ENCODE results near the gene CRYBA2. TPM values are rescaled to one million over a fixed set of nuclear protein-coding genes. Genes with fewer than 3 reads are reported as not detected.

Gene CRYBA2
- total RNA-seq, 1 donor from 2014 or later, result not detected

- Mint-ChIP-seq H3K27ac (no peak overlapping the region), H3K9me3 (no peaks in the 10 kb centered on the region), H3K36me3 (no peaks in the 10 kb centered on the region), H3K4me3 (no peak overlapping the region), H3K4me1 (no peaks in the 10 kb centered on the region), H3K27me3 (ENCODE audit: low read depth) (peaks cover 87% of the 10 kb centered on the region)
- DNase-seq (ENCODE audit: low spot score in 2 of 2, unreplicated experiment in 2 of 2), result no peak
- TF ChIP-seq CTCF (IDR thresholded peaks at IDR 0.05; ENCODE audit: unreplicated experiment), result no peak
Measured at GRCh38 chr2:219009294-219009693, 16.1 kb upstream of the CRYBA2 start.

GRCh38 chr2:219003979-219004378 lies 10.8 kb upstream of the CRYBA2 start:
- Mint-ChIP-seq H3K4me1 (peaks cover 7% of the 10 kb centered on the region), H3K9me3 (no peaks in the 10 kb centered on the region), H3K27me3 (ENCODE audit: low read depth) (peaks cover 94% of the 10 kb centered on the region), H3K27ac (no peak overlapping the region), H3K36me3 (no peaks in the 10 kb centered on the region), H3K4me3 (no peak overlapping the region)
- DNase-seq (ENCODE audit: low spot score in 2 of 2, unreplicated experiment in 2 of 2), result no peak
- no peak for TF ChIP-seq CTCF (IDR thresholded peaks at IDR 0.05; ENCODE audit: unreplicated experiment)

- H3K36me3 Mint-ChIP-seq, result no peaks in the 10 kb centered on the region
- no peak overlapping the region for H3K27ac Mint-ChIP-seq
- no peaks in the 10 kb centered on the region for H3K9me3 Mint-ChIP-seq
- peaks cover 95% of the 10 kb centered on the region for H3K27me3 Mint-ChIP-seq (ENCODE audit: low read depth)
- TF ChIP-seq CTCF (IDR thresholded peaks at IDR 0.05; ENCODE audit: unreplicated experiment), result peak; percentile 33
- peaks cover 7% of the 10 kb centered on the region for H3K4me1 Mint-ChIP-seq
- no peak overlapping the region for H3K4me3 Mint-ChIP-seq
- DNase-seq (ENCODE audit: low spot score in 2 of 2, unreplicated experiment in 2 of 2), result no peak
Measured at GRCh38 chr2:219003267-219003634, 10.0 kb upstream of the CRYBA2 start.

- H3K4me3 Mint-ChIP-seq, result peak overlapping the region; percentile 57
- H3K27ac Mint-ChIP-seq, result no peak overlapping the region
- H3K4me1 Mint-ChIP-seq, result peaks cover 7% of the 10 kb centered on the region
- H3K9me3 Mint-ChIP-seq, result no peaks in the 10 kb centered on the region
- peak; percentile 42 for TF ChIP-seq CTCF (IDR thresholded peaks at IDR 0.05; ENCODE audit: unreplicated experiment)
- peak in 1 of 2 experiments; percentile 72 for DNase-seq (ENCODE audit: low spot score in 2 of 2, unreplicated experiment in 2 of 2)
- H3K27me3 Mint-ChIP-seq (ENCODE audit: low read depth), result peaks cover 95% of the 10 kb centered on the region
- H3K36me3 Mint-ChIP-seq, result no peaks in the 10 kb centered on the region
Measured at GRCh38 chr2:219002395-219003266, 9.4 kb upstream of the CRYBA2 start.

GRCh38 chr2:219001577-219002394 lies 8.6 kb upstream of the CRYBA2 start:
- H3K9me3 Mint-ChIP-seq, result no peaks in the 10 kb centered on the region
- no peaks in the 10 kb centered on the region for H3K36me3 Mint-ChIP-seq
- H3K4me1 Mint-ChIP-seq, result peaks cover 7% of the 10 kb centered on the region
- no peak overlapping the region for H3K27ac Mint-ChIP-seq
- TF ChIP-seq CTCF (IDR thresholded peaks at IDR 0.05; ENCODE audit: unreplicated experiment), result no peak
- H3K4me3 Mint-ChIP-seq, result peak overlapping the region; percentile 37
- no peak for DNase-seq (ENCODE audit: low spot score in 2 of 2, unreplicated experiment in 2 of 2)
- peaks cover 95% of the 10 kb centered on the region for H3K27me3 Mint-ChIP-seq (ENCODE audit: low read depth)
